GM19023 (cell line): Measurements from ENCODE around the gene TAF11L4.
"Not testable (repeated sequence)": the region's sequence is repeated elsewhere in the genome, so short reads cannot be mapped to it uniquely, and the experiment has no call there.

Experiments
- ATAC-seq: cut with Tn5 transposase; IDR thresholded peaks from one replicate; pipeline ENCODE4 v1.9.1; 2021; ENCODE audit warnings: mild to moderate bottlenecking, moderate library complexity; ENCODE audit not compliant: unreplicated experiment

Gene TAF11L4

GRCh38 chr5:17521501-17521900 is at the start of gene TAF11L4:
Gene TAF11L4, plus strand, starts transcription at chr5:17521801.
- not testable (repeated sequence) for ATAC-seq

GRCh38 chr5:17475064-17475463 is 46.5 kb upstream of the TAF11L4 start:
- ATAC-seq, result not testable (repeated sequence)

- no peak for ATAC-seq
These were observed 44.6 kb upstream of the TAF11L4 start for GRCh38 chr5:17477043-17477442.

- ATAC-seq, result no peak
These were observed 43.9 kb upstream of the TAF11L4 start for GRCh38 chr5:17477573-17478265.

GRCh38 chr5:17481378-17481777 is 40.2 kb upstream of the TAF11L4 start:
- no peak for ATAC-seq

- no peak for ATAC-seq
These were observed 38.8 kb upstream of the TAF11L4 start for GRCh38 chr5:17482790-17483189.

- not testable (repeated sequence) for ATAC-seq
These were observed 35.0 kb upstream of the TAF11L4 start for GRCh38 chr5:17486464-17487173.

GRCh38 chr5:17487174-17487512 is 34.5 kb upstream of the TAF11L4 start:
- no peak for ATAC-seq

GRCh38 chr5:17491257-17491656 is 30.3 kb upstream of the TAF11L4 start:
- ATAC-seq, result not testable (repeated sequence)

GRCh38 chr5:17492770-17493169 is 28.8 kb upstream of the TAF11L4 start:
- ATAC-seq, result no peak

GRCh38 chr5:17497446-17497845 is 24.2 kb upstream of the TAF11L4 start:
- no peak for ATAC-seq

GRCh38 chr5:17497931-17498330 is 23.7 kb upstream of the TAF11L4 start, which contains the start of gene TAF11L2:
Gene TAF11L2, plus strand, starts transcription at chr5:17498231.
- ATAC-seq, result not testable (repeated sequence)

- no peak for ATAC-seq
These were observed 9.8 kb upstream of the TAF11L4 start for GRCh38 chr5:17511775-17512325.

GRCh38 chr5:17517526-17517925 is 4.1 kb upstream of the TAF11L4 start:
- ATAC-seq, result not testable (repeated sequence)

- not testable (repeated sequence) for ATAC-seq
These were observed 3.5 kb upstream of the TAF11L4 start, which contains the start of gene TAF11L3 for GRCh38 chr5:17518067-17518466. Gene TAF11L3, plus strand, starts transcription at chr5:17518367.

- not testable (repeated sequence) for ATAC-seq
These were observed 2.1 kb upstream of the TAF11L4 start for GRCh38 chr5:17519508-17519907.

- not testable (repeated sequence) for ATAC-seq
These were observed 3.3 kb downstream of the TAF11L4 start, which contains the start of gene TAF11L5 for GRCh38 chr5:17524935-17525334. Gene TAF11L5, plus strand, starts transcription at chr5:17525235.

- ATAC-seq, result not testable (repeated sequence)
These were observed 4.9 kb downstream of the TAF11L4 start for GRCh38 chr5:17526504-17526903.

GRCh38 chr5:17528369-17528768 is 6.8 kb downstream of the TAF11L4 start, which contains the start of gene TAF11L6:
Gene TAF11L6, plus strand, starts transcription at chr5:17528669.
- not testable (repeated sequence) for ATAC-seq
